Fibroblast of lung (primary cell): ENCODE data around the gene SCN8A.

Experiments used
- CTCF ChIP-seq, 2 donors: IDR thresholded peaks in 1 of 2; conservative IDR thresholded peaks in 1 of 2; 1 replicate in 1 of 2; 2 replicates in 1 of 2; pipeline ENCODE4 v1.5.1; 2011 to 2012; ENCODE audit warnings: low read length in 2 of 2, control low read depth in 1 of 2, inconsistent platforms in 1 of 2, low read depth in 1 of 2, mild to moderate bottlenecking in 1 of 2
- EZH2 ChIP-seq: IDR thresholded peaks from 2 replicates; pipeline ENCODE4 v1.5.1; 2012; ENCODE audit warnings: low read length, control low read depth, mild to moderate bottlenecking; ENCODE audit errors: missing control alignments

- TF ChIP-seq CTCF (conservative IDR thresholded peaks at IDR 0.05 in 1 of 2, IDR thresholded peaks at IDR 0.05 in 1 of 2; ENCODE audit: low read depth in 1 of 2, low read length in 2 of 2) = no peak
- no peak for TF ChIP-seq EZH2
These were observed 226.3 kb downstream of the SCN8A start for GRCh38 chr12:51817027-51817953.
